Effector memory CD8-positive, alpha-beta T cell (primary cell): ENCODE results near the gene HERC5.
A peak's percentile ranks its signal among the peaks of the same experiment; 100 is the strongest.

Experiments used
- ATAC-seq: fragments of 150-1000 bp; cut with Tn5 transposase; replicated peaks from 2 replicates; pipeline ENCODE4 v1.10.0; 2021; ENCODE audit warnings: mild to moderate bottlenecking, moderate library complexity
- DNase-seq, 3 experiments: peaks; one replicate each; pipeline ENCODE4 v3.0.0; 2021
- H3K27ac Mint-ChIP-seq, 2 donors: one replicate each; pipeline ENCODE4 v1.8.0; 2022; ENCODE audit warnings: mild to moderate bottlenecking in 2 of 2, mixed read lengths in 2 of 2, moderate library complexity in 2 of 2
- H3K27me3 Mint-ChIP-seq, 2 donors: one replicate each; pipeline ENCODE4 v1.8.0; 2022; ENCODE audit warnings: mixed read lengths in 2 of 2
- H3K36me3 Mint-ChIP-seq: one replicate; pipeline ENCODE4 v1.8.0; 2022; ENCODE audit warnings: mild to moderate bottlenecking, moderate library complexity, mixed read lengths; ENCODE audit not compliant: insufficient read depth
- H3K4me1 Mint-ChIP-seq, 2 donors: one replicate each; pipeline ENCODE4 v1.8.0; 2022; ENCODE audit warnings: low read depth in 2 of 2, mixed read lengths in 2 of 2
- H3K4me3 Mint-ChIP-seq, 2 donors: one replicate each; pipeline ENCODE4 v1.8.0; 2022; ENCODE audit warnings: mild to moderate bottlenecking in 2 of 2, mixed read lengths in 2 of 2, moderate library complexity in 2 of 2
- H3K9me3 Mint-ChIP-seq, 2 donors: one replicate each; pipeline ENCODE4 v1.8.0; 2022; ENCODE audit warnings: mixed read lengths in 2 of 2
- total RNA-seq, 9 experiments: gene quantifications; one replicate each; lab custom pipeline; 2026; lab: John Stamatoyannopoulos, UW

HERC5 gene
- total RNA-seq = 16.2 to 53.8 (median 32.3) reads per million in 9 experiments

GRCh38 chr4:88456670-88457306 lies at the start of gene HERC5:
Gene HERC5, plus strand, starts transcription at chr4:88457119. Its CDS starts 151 bp downstream, at chr4:88457270.
- Mint-ChIP-seq H3K27me3 (no peaks in the 10 kb centered on the region), H3K27ac (peak within 1 kb of the TSS; percentile 98 to 99), H3K4me3 (peak within 1 kb of the TSS; percentile 90 to 91), H3K36me3 (peaks cover 23% of the 10 kb centered on the region), H3K9me3 (no peaks in the 10 kb centered on the region), H3K4me1 (peaks cover 7 to 13% of the 10 kb centered on the region in 2 donors)
- ATAC-seq (peak; percentile 93), DNase-seq (peak; percentile 92 to 93 (median 92))

- ATAC-seq = no peak
- no peaks in the 10 kb centered on the region for H3K4me1 Mint-ChIP-seq
- no peak for DNase-seq
Measured at GRCh38 chr4:88409206-88409605, 47.7 kb upstream of the HERC5 start.

GRCh38 chr4:88409789-88410188 lies 47.1 kb upstream of the HERC5 start:
- Mint-ChIP-seq H3K27me3 (no peaks in the 10 kb centered on the region), H3K9me3 (no peaks in the 10 kb centered on the region), H3K4me1 (no peaks in the 10 kb centered on the region), H3K4me3 (no peak overlapping the region), H3K27ac (peak overlapping the region in 1 of 2 donors; percentile 46), H3K36me3 (peaks cover 17% of the 10 kb centered on the region)
- ATAC-seq = no peak
- no peak for DNase-seq

More at GRCh38 chr4:88409206-88409605, 47.7 kb upstream of the HERC5 start:
- Mint-ChIP-seq H3K27me3 (no peaks in the 10 kb centered on the region), H3K36me3 (peaks cover 16% of the 10 kb centered on the region), H3K27ac (peak overlapping the region in 1 of 2 donors; percentile 12), H3K4me3 (no peak overlapping the region), H3K9me3 (no peaks in the 10 kb centered on the region)

GRCh38 chr4:88411491-88412096 lies 45.3 kb upstream of the HERC5 start:
- peaks cover 0 to 4% of the 10 kb centered on the region in 2 donors for H3K4me1 Mint-ChIP-seq
- H3K27me3 Mint-ChIP-seq = no peaks in the 10 kb centered on the region
- peak overlapping the region; percentile 46 to 64 for H3K27ac Mint-ChIP-seq
- no peak overlapping the region for H3K4me3 Mint-ChIP-seq
- peaks cover 17% of the 10 kb centered on the region for H3K36me3 Mint-ChIP-seq
- no peak for ATAC-seq
- no peaks in the 10 kb centered on the region for H3K9me3 Mint-ChIP-seq
- no peak for DNase-seq

GRCh38 chr4:88413801-88414200 lies 43.1 kb upstream of the HERC5 start:
- DNase-seq (no peak), ATAC-seq (no peak)
- Mint-ChIP-seq H3K4me1 (peaks cover 0 to 4% of the 10 kb centered on the region in 2 donors), H3K4me3 (no peak overlapping the region), H3K27ac (peak overlapping the region in 1 of 2 donors; percentile 58), H3K36me3 (peaks cover 14% of the 10 kb centered on the region), H3K9me3 (no peaks in the 10 kb centered on the region), H3K27me3 (no peaks in the 10 kb centered on the region)

- Mint-ChIP-seq H3K27ac (peak overlapping the region; percentile 58 to 73), H3K4me1 (peaks cover 0 to 4% of the 10 kb centered on the region in 2 donors), H3K4me3 (no peak overlapping the region), H3K9me3 (no peaks in the 10 kb centered on the region), H3K36me3 (peaks cover 14% of the 10 kb centered on the region), H3K27me3 (no peaks in the 10 kb centered on the region)
- ATAC-seq (no peak), DNase-seq (no peak)
Measured at GRCh38 chr4:88414755-88415154, 42.2 kb upstream of the HERC5 start.

- peak overlapping the region in 1 of 2 donors; percentile 29 for H3K27ac Mint-ChIP-seq
- no peak overlapping the region for H3K4me3 Mint-ChIP-seq
- DNase-seq (no peak), ATAC-seq (no peak)
- peaks cover 11% of the 10 kb centered on the region for H3K36me3 Mint-ChIP-seq
- H3K27me3 Mint-ChIP-seq = no peaks in the 10 kb centered on the region
- peaks cover 0 to 4% of the 10 kb centered on the region in 2 donors for H3K4me1 Mint-ChIP-seq
- H3K9me3 Mint-ChIP-seq = no peaks in the 10 kb centered on the region
Measured at GRCh38 chr4:88415982-88416381, 40.9 kb upstream of the HERC5 start.

GRCh38 chr4:88418411-88418810 lies 38.5 kb upstream of the HERC5 start:
- Mint-ChIP-seq H3K9me3 (no peaks in the 10 kb centered on the region), H3K4me3 (no peak overlapping the region), H3K27me3 (no peaks in the 10 kb centered on the region), H3K36me3 (peaks cover 15% of the 10 kb centered on the region), H3K27ac (peak overlapping the region; percentile 38 to 87), H3K4me1 (peaks cover 4% of the 10 kb centered on the region in 2 donors)
- ATAC-seq (no peak), DNase-seq (no peak)

GRCh38 chr4:88419874-88420273 lies 37.0 kb upstream of the HERC5 start:
- H3K27ac Mint-ChIP-seq = peak overlapping the region in 1 of 2 donors; percentile 29
- no peaks in the 10 kb centered on the region for H3K9me3 Mint-ChIP-seq
- peaks cover 4% of the 10 kb centered on the region in 2 donors for H3K4me1 Mint-ChIP-seq
- no peak for DNase-seq
- peaks cover 8% of the 10 kb centered on the region for H3K36me3 Mint-ChIP-seq
- H3K27me3 Mint-ChIP-seq = no peaks in the 10 kb centered on the region
- no peak overlapping the region for H3K4me3 Mint-ChIP-seq
- no peak for ATAC-seq

- peaks cover 0 to 4% of the 10 kb centered on the region in 2 donors for H3K4me1 Mint-ChIP-seq
- no peak overlapping the region for H3K4me3 Mint-ChIP-seq
- DNase-seq (no peak), ATAC-seq (no peak)
- H3K9me3 Mint-ChIP-seq = no peaks in the 10 kb centered on the region
- H3K27me3 Mint-ChIP-seq = no peaks in the 10 kb centered on the region
- H3K27ac Mint-ChIP-seq = peak overlapping the region in 1 of 2 donors; percentile 46
- peaks cover 8% of the 10 kb centered on the region for H3K36me3 Mint-ChIP-seq
Measured at GRCh38 chr4:88420844-88421243, 36.1 kb upstream of the HERC5 start.

- no peak for DNase-seq
- Mint-ChIP-seq H3K27me3 (no peaks in the 10 kb centered on the region), H3K4me1 (peaks cover 0 to 4% of the 10 kb centered on the region in 2 donors), H3K36me3 (peaks cover 8% of the 10 kb centered on the region), H3K4me3 (no peak overlapping the region), H3K9me3 (no peaks in the 10 kb centered on the region), H3K27ac (no peak overlapping the region)
- no peak for ATAC-seq
Measured at GRCh38 chr4:88422403-88422802, 34.5 kb upstream of the HERC5 start.

GRCh38 chr4:88429401-88429800 lies 27.5 kb upstream of the HERC5 start:
- Mint-ChIP-seq H3K4me3 (no peak overlapping the region), H3K4me1 (no peaks in the 10 kb centered on the region), H3K36me3 (peaks cover 6% of the 10 kb centered on the region), H3K27ac (no peak overlapping the region), H3K27me3 (no peaks in the 10 kb centered on the region), H3K9me3 (no peaks in the 10 kb centered on the region)
- no peak for DNase-seq
- ATAC-seq = no peak

- Mint-ChIP-seq H3K27ac (peak overlapping the region; percentile 26 to 33), H3K4me3 (no peak overlapping the region), H3K9me3 (no peaks in the 10 kb centered on the region)
Measured at GRCh38 chr4:88435987-88436693, 20.8 kb upstream of the HERC5 start.

More at GRCh38 chr4:88435987-88436693, 20.8 kb upstream of the HERC5 start:
- Mint-ChIP-seq H3K4me1 (peaks cover 0 to 3% of the 10 kb centered on the region in 2 donors), H3K36me3 (peaks cover 20% of the 10 kb centered on the region), H3K27me3 (no peaks in the 10 kb centered on the region)
- DNase-seq (no peak), ATAC-seq (no peak)
